Stomach (tissue), 9 donors: ENCODE data around the gene COL4A1. TPM values are rescaled to one million over a fixed set of nuclear protein-coding genes. Genes with fewer than 3 reads are reported as not detected.

Source experiments
- DNase-seq, 2 donors: peaks; one replicate each; pipeline versions ENCODE4 v3.0.0 to v3.0.0-alpha.2; 2013 to 2019
- H3K27ac ChIP-seq, 5 donors: fragments of 200-600 bp in 4 of 5; sonication (generic) in 4 of 5; one replicate each; pipeline ENCODE4 v1.5.1; 2013 to 2019; ENCODE audit warnings: mild to moderate bottlenecking in 1 of 5, moderate library complexity in 1 of 5
- H3K27me3 ChIP-seq, 3 donors: fragments of 200-600 bp; sonication (generic); one replicate each; pipeline ENCODE4 v1.5.1; 2017 to 2019; ENCODE audit warnings: mixed run types in 1 of 3
- H3K36me3 ChIP-seq, 4 donors: fragments of 200-600 bp; sonication (generic); 1 replicate in 3 of 4; 2 replicates in 1 of 4; pipeline ENCODE4 v1.5.1; 2016 to 2019
- H3K4me1 ChIP-seq, 4 donors: fragments of 200-600 bp; sonication (generic); one replicate each; pipeline ENCODE4 v1.5.1; 2016 to 2019
- H3K4me3 ChIP-seq, 4 donors: fragments of 200-600 bp; sonication (generic) in 3 of 4; one replicate each; pipeline ENCODE4 v1.5.1; 2016 to 2019; ENCODE audit warnings: mild to moderate bottlenecking in 1 of 4
- H3K9me3 ChIP-seq, 4 donors: fragments of 200-600 bp; sonication (generic); one replicate each; pipeline ENCODE4 v1.5.1; 2016 to 2019
- EP300 ChIP-seq: sonication (generic); formaldehyde crosslinking; IDR thresholded peaks from one replicate; pipeline ENCODE4 v1.6.1; 2017; ENCODE audit warnings: antibody characterized with exemption
- POLR2A ChIP-seq, 4 donors: fragments of 450-650 bp; IDR thresholded peaks; one replicate each; pipeline ENCODE4 v1.6.1; 2016; ENCODE audit warnings: antibody characterized with exemption in 4 of 4, control low read depth in 2 of 4, mild to moderate bottlenecking in 1 of 4, moderate library complexity in 1 of 4
- POLR2AphosphoS5 ChIP-seq, 3 donors: sonication (generic); formaldehyde crosslinking; IDR thresholded peaks; one replicate each; pipeline ENCODE4 v1.6.1; 2016; ENCODE audit warnings: antibody characterized with exemption in 3 of 3
- WGBS, 5 donors: extraction: QIAGEN DNeasy Blood & Tissue Kit in 3 of 5; methylation state at CpG; one replicate each; pipeline versions ENCODE4 v1.1.5 to v1.1.7; 2013 to 2018; 5-methylcytosine and 5-hydroxymethylcytosine counted together
- intact Hi-C: fragments of 100-400 bp; cut with DNase I; formaldehyde crosslinking; loops from one replicate; pipeline ENCODE4 v1.15.1; 2023; ENCODE audit warnings: low total_unique reads
- polyA plus RNA-seq, 3 donors: library from polyadenylated mRNA; stranded (reverse); fragments of 200-250 nt; gene quantifications; one replicate each; pipeline ENCODE4 v1.2.3, GENCODE V29; 2013
- total RNA-seq, 5 donors: library from RNA; depleted of rRNA; stranded (reverse); fragments of >200 nt; gene quantifications; one replicate each; pipeline versions ENCODE4 v1.1.0 to v1.2.3, GENCODE V29; 2014 to 2016
- TF ChIP-seq, protein P1 (sequence below), 7 experiments: fragments of 450-650 bp in 4 of 7; fragments of 200-600 bp in 3 of 7; sonication (generic) in 3 of 7; IDR thresholded peaks; one replicate each; pipeline ENCODE4 v1.5.1; 2016 to 2019; ENCODE audit warnings: antibody characterized with exemption in 7 of 7, control low read depth in 2 of 7, mild to moderate bottlenecking in 1 of 7
- donor health status: healthy with polysubstance abuse.
- donor health status: Bipolar disorder and iron deficiency.
- donor health status: healthy.

Gene COL4A1
- total and polyA plus RNA-seq, 8 donors: 18.8 to 798 (median 133) TPM

DNA sequence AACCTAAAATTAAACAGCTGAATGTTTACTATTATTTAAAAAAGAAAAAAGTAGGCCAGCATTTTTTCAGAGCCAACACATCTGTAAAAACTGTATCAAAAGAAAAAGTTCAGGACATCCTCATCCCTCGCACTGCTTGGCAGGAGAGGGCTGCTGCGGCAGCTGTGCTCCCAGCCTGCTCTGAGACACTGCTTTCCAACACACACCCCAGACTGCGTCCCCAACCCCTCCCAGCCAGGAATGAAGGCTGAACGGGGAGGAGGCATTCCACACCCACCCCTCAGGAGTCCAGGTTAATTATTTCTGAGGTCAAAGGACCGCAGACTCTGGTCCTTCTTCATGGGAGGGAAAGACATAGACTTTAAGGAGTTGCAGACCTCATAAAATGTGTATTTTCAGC, 43.1 kb downstream of the COL4A1 start:
- peaks cover 0 to 4% (median 0%) of the 10 kb centered on the region in 4 donors for H3K36me3 ChIP-seq
- H3K4me3 ChIP-seq: no peak overlapping the region
- intact Hi-C loops: no loop called here
- TF ChIP-seq, protein P1, sequence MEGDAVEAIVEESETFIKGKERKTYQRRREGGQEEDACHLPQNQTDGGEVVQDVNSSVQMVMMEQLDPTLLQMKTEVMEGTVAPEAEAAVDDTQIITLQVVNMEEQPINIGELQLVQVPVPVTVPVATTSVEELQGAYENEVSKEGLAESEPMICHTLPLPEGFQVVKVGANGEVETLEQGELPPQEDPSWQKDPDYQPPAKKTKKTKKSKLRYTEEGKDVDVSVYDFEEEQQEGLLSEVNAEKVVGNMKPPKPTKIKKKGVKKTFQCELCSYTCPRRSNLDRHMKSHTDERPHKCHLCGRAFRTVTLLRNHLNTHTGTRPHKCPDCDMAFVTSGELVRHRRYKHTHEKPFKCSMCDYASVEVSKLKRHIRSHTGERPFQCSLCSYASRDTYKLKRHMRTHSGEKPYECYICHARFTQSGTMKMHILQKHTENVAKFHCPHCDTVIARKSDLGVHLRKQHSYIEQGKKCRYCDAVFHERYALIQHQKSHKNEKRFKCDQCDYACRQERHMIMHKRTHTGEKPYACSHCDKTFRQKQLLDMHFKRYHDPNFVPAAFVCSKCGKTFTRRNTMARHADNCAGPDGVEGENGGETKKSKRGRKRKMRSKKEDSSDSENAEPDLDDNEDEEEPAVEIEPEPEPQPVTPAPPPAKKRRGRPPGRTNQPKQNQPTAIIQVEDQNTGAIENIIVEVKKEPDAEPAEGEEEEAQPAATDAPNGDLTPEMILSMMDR (IDR thresholded peaks at IDR 0.05): no peak
- TF ChIP-seq POLR2AphosphoS5 (IDR thresholded peaks at IDR 0.05): peak in 1 of 3 donors; percentile 7
- TF ChIP-seq EP300: no peak
- no peak for TF ChIP-seq POLR2A (IDR thresholded peaks at IDR 0.05)
- no peaks in the 10 kb centered on the region for H3K9me3 ChIP-seq
- peaks cover 8 to 88% (median 48%) of the 10 kb centered on the region in 4 donors for H3K4me1 ChIP-seq
- WGBS, 5 donors: 23 to 34% (median 31%) methylated on average over 5 of the region's 5 CpGs
- peak overlapping the region in 4 of 5 donors; percentile 44 to 73 (median 62) for H3K27ac ChIP-seq
- H3K27me3 ChIP-seq: peaks cover 0 to 13% (median 0%) of the 10 kb centered on the region in 3 donors
- peak in 1 of 2 donors; percentile 66 for DNase-seq

- no peak for TF ChIP-seq POLR2AphosphoS5 (IDR thresholded peaks at IDR 0.05)
- TF ChIP-seq, protein P1 (IDR thresholded peaks at IDR 0.05): no peak
- no peak for TF ChIP-seq EP300
- no peak for TF ChIP-seq POLR2A (IDR thresholded peaks at IDR 0.05)
- peaks cover 8 to 83% (median 48%) of the 10 kb centered on the region in 4 donors for H3K4me1 ChIP-seq
- no peak overlapping the region for H3K4me3 ChIP-seq
- DNase-seq: no peak
- intact Hi-C loops: no loop called here
- no peaks in the 10 kb centered on the region for H3K9me3 ChIP-seq
- H3K27me3 ChIP-seq: peaks cover 0 to 13% (median 0%) of the 10 kb centered on the region in 3 donors
- WGBS, 5 donors: 64 to 85% (median 78%) methylated on average over 5 of the region's 5 CpGs
- peaks cover 0 to under 1% (median 0%) of the 10 kb centered on the region in 4 donors for H3K36me3 ChIP-seq
- peak overlapping the region in 4 of 5 donors; percentile 55 to 73 (median 66) for H3K27ac ChIP-seq
These were observed 43.6 kb downstream of the COL4A1 start for GRCh38 chr13:110263404-110263803.

GRCh38 chr13:110262508-110263291, 44.3 kb downstream of the COL4A1 start:
- DNase-seq: no peak
- intact Hi-C loops: no loop called here
- Histone ChIP-seq H3K36me3 (no peaks in the 10 kb centered on the region), H3K9me3 (no peaks in the 10 kb centered on the region), H3K4me3 (no peak overlapping the region), H3K4me1 (peaks cover 8 to 77% (median 44%) of the 10 kb centered on the region in 4 donors), H3K27ac (peak overlapping the region in 4 of 5 donors; percentile 55 to 73 (median 66)), H3K27me3 (peaks cover 0 to 13% (median 0%) of the 10 kb centered on the region in 3 donors)
- 28 to 44% (median 37%) methylated on average over 10 to 11 of the region's 11 CpGs for WGBS, 5 donors
- no peak for TF ChIP-seq POLR2AphosphoS5 (IDR thresholded peaks at IDR 0.05)
- TF ChIP-seq, protein P1 (IDR thresholded peaks at IDR 0.05): no peak
- TF ChIP-seq EP300: no peak
- TF ChIP-seq POLR2A (IDR thresholded peaks at IDR 0.05): no peak

DNA sequence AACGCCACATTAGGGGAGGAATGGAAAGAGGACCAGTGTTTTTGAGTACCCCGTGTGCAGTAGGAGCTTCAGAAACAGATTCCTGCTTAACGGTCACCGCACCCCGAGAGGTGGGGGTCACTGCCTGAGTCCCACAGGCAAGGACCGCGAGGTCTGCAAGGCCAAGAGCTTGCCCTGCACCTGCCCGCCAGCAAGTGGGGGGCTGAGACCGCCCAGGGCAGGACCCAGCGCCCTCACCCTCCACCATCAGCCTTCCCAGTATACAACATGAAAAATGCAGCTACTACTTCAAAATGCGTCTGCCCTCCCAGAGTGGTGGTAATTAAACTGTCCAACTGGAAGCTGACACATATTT, 44.9 kb downstream of the COL4A1 start:
- TF ChIP-seq, protein P1 (IDR thresholded peaks at IDR 0.05): no peak
- H3K4me1 ChIP-seq: peaks cover 8 to 77% (median 42%) of the 10 kb centered on the region in 4 donors
- peak overlapping the region in 4 of 5 donors; percentile 55 to 73 (median 66) for H3K27ac ChIP-seq
- WGBS, 5 donors: 68 to 83% (median 76%) methylated on average over 11 of the region's 11 CpGs
- intact Hi-C loops: no loop called here
- H3K4me3 ChIP-seq: no peak overlapping the region
- H3K36me3 ChIP-seq: no peaks in the 10 kb centered on the region
- H3K9me3 ChIP-seq: no peaks in the 10 kb centered on the region
- peaks cover 0 to 12% (median 0%) of the 10 kb centered on the region in 3 donors for H3K27me3 ChIP-seq
- no peak for DNase-seq
